ENCODE measurements around the gene HUS1B.
"Not testable (repeated sequence)": the region's sequence is repeated elsewhere in the genome, so short reads cannot be mapped to it uniquely, and the experiment has no call there.

HUS1B gene

GRCh38 chr6:656460-657252 lies at the start of gene HUS1B:
Gene HUS1B, minus strand, starts transcription at chr6:657100. Its CDS starts 156 bp downstream, at chr6:656944.
- no peak for DNase-seq

- DNase-seq, result no peak
Measured at GRCh38 chr6:706146-706545, 49.2 kb upstream of the HUS1B start.

GRCh38 chr6:705047-705446 lies 48.1 kb upstream of the HUS1B start:
- DNase-seq, result no peak

GRCh38 chr6:704046-704445 lies 47.1 kb upstream of the HUS1B start:
- no peak for DNase-seq

GRCh38 chr6:703552-703951 lies 46.7 kb upstream of the HUS1B start:
- DNase-seq, result no peak

GRCh38 chr6:701700-702479 lies 45.0 kb upstream of the HUS1B start:
- DNase-seq, result no peak

GRCh38 chr6:701215-701614 lies 44.3 kb upstream of the HUS1B start:
- DNase-seq, result no peak

- no peak for DNase-seq
Measured at GRCh38 chr6:700490-700889, 43.6 kb upstream of the HUS1B start.

GRCh38 chr6:699319-699718 lies 42.4 kb upstream of the HUS1B start:
- DNase-seq, result no peak

- DNase-seq, result not testable (repeated sequence)
Measured at GRCh38 chr6:694431-695126, 37.7 kb upstream of the HUS1B start.

GRCh38 chr6:693723-694009 lies 36.8 kb upstream of the HUS1B start:
- DNase-seq, result no peak

GRCh38 chr6:692858-693722 lies 36.2 kb upstream of the HUS1B start, which contains the start of gene EXOC2:
Gene EXOC2, minus strand, starts transcription at chr6:693139. Its CDS starts 55,321 bp downstream, at chr6:637818.
- DNase-seq, result peak; percentile 45

GRCh38 chr6:692356-692851 lies 35.5 kb upstream of the HUS1B start:
- DNase-seq, result no peak

- DNase-seq, result no peak
Measured at GRCh38 chr6:689223-689622, 32.3 kb upstream of the HUS1B start.

- no peak for DNase-seq
Measured at GRCh38 chr6:686497-686896, 29.6 kb upstream of the HUS1B start.

GRCh38 chr6:684831-685636 lies 28.1 kb upstream of the HUS1B start:
- no peak for DNase-seq

- DNase-seq, result peak; percentile 46
Measured at GRCh38 chr6:683742-684440, 27.0 kb upstream of the HUS1B start.

GRCh38 chr6:680666-681340 lies 23.9 kb upstream of the HUS1B start:
- no peak for DNase-seq

- no peak for DNase-seq
Measured at GRCh38 chr6:680251-680650, 23.4 kb upstream of the HUS1B start.

- DNase-seq, result no peak
Measured at GRCh38 chr6:679282-679681, 22.4 kb upstream of the HUS1B start.

All from DMS153 (cell line).